H1 (cell line): ENCODE results near the gene TSGA10. TPM values are rescaled to one million over a fixed set of nuclear protein-coding genes. Genes with fewer than 3 reads are reported as not detected.

Experiments used
- CTCF ChIA-PET: fragments of 300-600 bp; sonication (Branson Sonifier 250); formaldehyde crosslinking; loops from one replicate; lab custom pipeline; 2021; ENCODE audit not compliant: partially characterized antibody; lab: Charles Lee
- POLR2A ChIA-PET: fragments of 300-600 bp; sonication (Branson Sonifier 250); formaldehyde crosslinking; loops from one replicate; lab custom pipeline; 2021; ENCODE audit warnings: inconsistent platforms; ENCODE audit not compliant: partially characterized antibody; lab: Charles Lee
- DNase-seq, 2 experiments: peaks; one replicate each; pipeline versions ENCODE4 v3.0.0 to v3.0.0-alpha.2; 2010 to 2022; ENCODE audit warnings: low spot score in 2 of 2, low read depth in 1 of 2, mixed read lengths in 1 of 2
- FAIRE-seq: peaks from 2 replicates; lab custom pipeline; 2011; peaks lifted over from hg19 to GRCh38; lab: Jason Lieb, UNC
- H2AFZ ChIP-seq: 2 replicates; pipeline ENCODE4 v1.8.1; 2012; ENCODE audit warnings: low read length, inconsistent platforms
- H2AK5ac ChIP-seq: 2 replicates; pipeline ENCODE4 v1.6.1; 2013; ENCODE audit warnings: low read depth, low read length
- H2BK120ac ChIP-seq: replicated peaks from 2 replicates; pipeline ENCODE3; 2013; ENCODE audit warnings: low read depth, low read length, inconsistent platforms
- H2BK12ac ChIP-seq: 2 replicates; pipeline ENCODE4 v1.6.1; 2013; ENCODE audit warnings: low read depth, low read length
- H2BK15ac ChIP-seq: 2 replicates; pipeline ENCODE4 v1.6.1; 2013; ENCODE audit warnings: low read length
- H2BK20ac ChIP-seq: 2 replicates; pipeline ENCODE4 v1.6.1; 2013; ENCODE audit warnings: low read length
- H2BK5ac ChIP-seq: 2 replicates; pipeline ENCODE4 v1.6.1; 2013; ENCODE audit warnings: low read depth, low read length
- H3K14ac ChIP-seq: 2 replicates; pipeline ENCODE4 v1.6.1; 2013; ENCODE audit warnings: inconsistent platforms; ENCODE audit not compliant: insufficient read length
- H3K18ac ChIP-seq: 2 replicates; pipeline ENCODE4 v1.6.1; 2013; ENCODE audit warnings: low read length; ENCODE audit errors: extremely low read depth
- H3K23ac ChIP-seq: 2 replicates; pipeline ENCODE4 v1.6.1; 2013; ENCODE audit warnings: inconsistent platforms; ENCODE audit not compliant: insufficient read length
- H3K23me2 ChIP-seq: 2 replicates; pipeline ENCODE4 v1.6.1; 2013; ENCODE audit warnings: low read depth, low read length
- H3K27ac ChIP-seq: 2 replicates; pipeline ENCODE4 v1.6.1; 2011; ENCODE audit warnings: low read depth, low read length, inconsistent platforms
- H3K27me3 ChIP-seq, 4 experiments: replicated peaks in 1 of 4; 1 replicate in 1 of 4; 2 replicates in 3 of 4; pipeline versions ENCODE4 v1.6.1 to v1.8.1; 2011 to 2013; ENCODE audit warnings: low read length in 3 of 4, mild to moderate bottlenecking in 3 of 4, inconsistent platforms in 2 of 4, mixed read lengths in 2 of 4, moderate library complexity in 1 of 4; ENCODE audit not compliant: control insufficient read depth in 3 of 4, insufficient read depth in 3 of 4; ENCODE audit errors: extremely low read depth in 1 of 4
- H3K36me3 ChIP-seq, 4 experiments: 2 replicates each; pipeline versions ENCODE4 v1.6.1 to v1.8.1; 2011 to 2013; ENCODE audit warnings: mild to moderate bottlenecking in 4 of 4, low read length in 3 of 4, moderate library complexity in 2 of 4, control low read depth in 1 of 4, inconsistent platforms in 1 of 4; ENCODE audit not compliant: insufficient read depth in 4 of 4, control insufficient read depth in 2 of 4
- H3K4ac ChIP-seq: replicated peaks from 2 replicates; pipeline ENCODE3; 2013; ENCODE audit warnings: low read length, low read depth, mixed read lengths, inconsistent platforms; ENCODE audit not compliant: insufficient read length
- H3K4me1 ChIP-seq, 4 experiments: replicated peaks in 1 of 4; 1 replicate in 1 of 4; 2 replicates in 3 of 4; pipeline versions ENCODE4 v1.6.1 to v1.8.1; 2011 to 2013; ENCODE audit warnings: low read length in 3 of 4, inconsistent platforms in 2 of 4, mixed read lengths in 1 of 4; ENCODE audit not compliant: insufficient read depth in 4 of 4, control insufficient read depth in 3 of 4
- H3K4me2 ChIP-seq, 2 experiments: 2 replicates each; pipeline versions ENCODE4 v1.6.1 to v1.8.1; 2011 to 2013; ENCODE audit warnings: low read depth in 2 of 2, low read length in 2 of 2, control low read depth in 1 of 2, inconsistent platforms in 1 of 2, mild to moderate bottlenecking in 1 of 2; ENCODE audit not compliant: insufficient read depth in 1 of 2
- H3K4me3 ChIP-seq, 4 experiments: fragments of 200-600, 300-600 bp in 1 of 4; sonication (generic), shearing (Covaris generic), sonication (Bioruptor Twin) in 1 of 4; 2 replicates each; pipeline versions ENCODE4 v1.5.1 to v1.8.1; 2011 to 2016; ENCODE audit warnings: low read length in 4 of 4, low read depth in 3 of 4, control low read depth in 2 of 4, inconsistent platforms in 2 of 4, mild to moderate bottlenecking in 2 of 4, mixed read lengths in 1 of 4, moderate library complexity in 1 of 4; ENCODE audit not compliant: insufficient read depth in 2 of 4; ENCODE audit errors: extremely low read depth in 1 of 4
- H3K56ac ChIP-seq: replicated peaks from 2 replicates; pipeline ENCODE3; 2013; ENCODE audit warnings: low read depth, mild to moderate bottlenecking, mixed read lengths, low read length, inconsistent platforms; ENCODE audit not compliant: insufficient read length
- H3K79me1 ChIP-seq: 2 replicates; pipeline ENCODE4 v1.6.1; 2013; ENCODE audit warnings: low read depth, low read length, control low read depth
- H3K79me2 ChIP-seq, 2 experiments: 2 replicates each; pipeline versions ENCODE4 v1.6.1 to v1.8.1; 2012 to 2013; ENCODE audit warnings: low read length in 2 of 2, mild to moderate bottlenecking in 2 of 2, inconsistent platforms in 1 of 2; ENCODE audit not compliant: insufficient read depth in 2 of 2, control insufficient read depth in 1 of 2
- H3K9ac ChIP-seq, 4 experiments: replicated peaks in 1 of 4; 1 replicate in 1 of 4; 2 replicates in 3 of 4; pipeline versions ENCODE4 v1.6.1 to v1.8.1; 2011 to 2013; ENCODE audit warnings: low read depth in 3 of 4, low read length in 3 of 4, control low read depth in 2 of 4, mild to moderate bottlenecking in 2 of 4, moderate library complexity in 2 of 4, inconsistent platforms in 1 of 4; ENCODE audit errors: extremely low read depth in 1 of 4
- H3K9me3 ChIP-seq, 2 experiments: 2 replicates each; pipeline versions ENCODE4 v1.6.1 to v1.8.1; 2012 to 2013; ENCODE audit warnings: mild to moderate bottlenecking in 2 of 2, moderate library complexity in 2 of 2, control low read depth in 1 of 2, inconsistent platforms in 1 of 2, low read depth in 1 of 2, low read length in 1 of 2, mixed read lengths in 1 of 2; ENCODE audit not compliant: insufficient read depth in 2 of 2
- H4K20me1 ChIP-seq, 2 experiments: replicated peaks in 1 of 2; 2 replicates each; pipeline versions ENCODE3 to v1.8.1; 2011 to 2013; ENCODE audit warnings: inconsistent platforms in 2 of 2, low read length in 2 of 2, mild to moderate bottlenecking in 1 of 2; ENCODE audit not compliant: insufficient read depth in 2 of 2, control insufficient read depth in 1 of 2
- H4K5ac ChIP-seq: 2 replicates; pipeline ENCODE4 v1.6.1; 2013; ENCODE audit warnings: low read length, low read depth, mixed read lengths, inconsistent platforms; ENCODE audit not compliant: insufficient read length
- H4K8ac ChIP-seq: 2 replicates; pipeline ENCODE4 v1.8.0; 2013; ENCODE audit warnings: mild to moderate bottlenecking, moderate library complexity, low read length, inconsistent platforms; ENCODE audit not compliant: insufficient read depth; ENCODE audit errors: extremely low read depth
- H4K91ac ChIP-seq: replicated peaks from 2 replicates; pipeline ENCODE3; 2013; ENCODE audit warnings: low read length, mixed read lengths, inconsistent platforms; ENCODE audit not compliant: insufficient read length
- CHD2 ChIP-seq: IDR thresholded peaks from 2 replicates; pipeline ENCODE4 v1.6.1; 2012; ENCODE audit warnings: low read length, improper control_type of control experiment
- EZH2 ChIP-seq: fragments of 200-600 bp; sonication (generic); IDR thresholded peaks from 2 replicates; pipeline ENCODE4 v1.7.1; 2012; ENCODE audit warnings: low read depth, mild to moderate bottlenecking, moderate library complexity, low read length, inconsistent platforms; ENCODE audit not compliant: severe bottlenecking
- JUN ChIP-seq: IDR thresholded peaks from 2 replicates; pipeline ENCODE4 v1.6.1; 2011; ENCODE audit warnings: low read depth, mild to moderate bottlenecking, improper control_type of control experiment, low read length
- MAFK ChIP-seq: IDR thresholded peaks from 2 replicates; pipeline ENCODE4 v1.6.1; 2012; ENCODE audit warnings: low read depth, mild to moderate bottlenecking, improper control_type of control experiment, low read length
- MAX ChIP-seq: IDR thresholded peaks from 2 replicates; pipeline ENCODE4 v1.6.1; 2012; ENCODE audit warnings: inconsistent platforms
- POU5F1 ChIP-seq: IDR thresholded peaks from 2 replicates; pipeline ENCODE4 v1.6.1; 2011; ENCODE audit warnings: low read depth, mild to moderate bottlenecking, low read length, moderate library complexity
- SAP30 ChIP-seq: fragments of 300-600 bp; sonication (generic); IDR thresholded peaks from 2 replicates; pipeline ENCODE4 v1.7.1; 2012; ENCODE audit warnings: low read length, moderate library complexity, mild to moderate bottlenecking, inconsistent platforms; ENCODE audit not compliant: insufficient read depth, insufficient replicate concordance
- SIN3A ChIP-seq, 2 experiments: IDR thresholded peaks in 1 of 2; conservative IDR thresholded peaks in 1 of 2; 2 replicates each; pipeline ENCODE4 v1.6.1; 2011 to 2012; ENCODE audit warnings: low read length in 2 of 2, improper control_type of control experiment in 1 of 2, low read depth in 1 of 2, mild to moderate bottlenecking in 1 of 2
- SP1 ChIP-seq: IDR thresholded peaks from 2 replicates; pipeline ENCODE4 v1.6.1; 2011; ENCODE audit warnings: low read depth, low read length
- SP2 ChIP-seq: IDR thresholded peaks from 2 replicates; pipeline ENCODE4 v1.6.1; 2012; ENCODE audit warnings: mild to moderate bottlenecking, low read length, inconsistent platforms
- SUZ12 ChIP-seq: fragments of 200-600 bp; sonication (generic); IDR thresholded peaks from 2 replicates; pipeline ENCODE4 v1.6.1; 2012; ENCODE audit warnings: mild to moderate bottlenecking, inconsistent platforms, low read length, moderate library complexity, mixed read lengths
- TAF7 ChIP-seq: optimal IDR thresholded peaks from 2 replicates; pipeline ENCODE3; 2011; ENCODE audit warnings: low read depth, mild to moderate bottlenecking, inconsistent platforms, low read length, moderate library complexity, borderline replicate concordance
- TCF12 ChIP-seq: IDR thresholded peaks from 2 replicates; pipeline ENCODE4 v1.6.1; 2011; ENCODE audit warnings: low read depth, mild to moderate bottlenecking, low read length
- ZNF274 ChIP-seq: IDR thresholded peaks from 2 replicates; pipeline ENCODE4 v1.7.0; 2012; ENCODE audit warnings: low read length, borderline replicate concordance; ENCODE audit errors: extremely low read depth
- WGBS, 2 experiments: shearing (Covaris generic) in 1 of 2; methylation state at CpG; one replicate each; pipeline versions ENCODE4 v1.1.6 to v1.1.7; 2013 to 2015; ENCODE audit warnings: low lambda C conversion rate in 2 of 2, mixed read lengths in 2 of 2, inconsistent platforms in 1 of 2, low coverage in 1 of 2, missing lambda C conversion rate in 1 of 2; ENCODE audit not compliant: insufficient replicate concordance in 2 of 2, insufficient coverage in 1 of 2, insufficient read length in 1 of 2; ENCODE audit errors: extremely low coverage in 1 of 2, missing lambda C conversion rate in 1 of 2; 5-methylcytosine and 5-hydroxymethylcytosine counted together
- polyA plus RNA-seq, 7 experiments: library from polyadenylated mRNA; depleted of rRNA in 3 of 7; stranded (reverse) in 5 of 7; unstranded in 2 of 7; fragments of >200 nt in 5 of 7; fragments of 200-250 nt in 2 of 7; gene quantifications; 1 replicate in 5 of 7; 2 replicates in 1 of 7; 4 replicates in 1 of 7; pipeline versions ENCODE4 v1.2.1 to v1.2.3, GENCODE V29; 2011 to 2013; ENCODE audit warnings: missing spikeins in 2 of 7, mixed read lengths in 2 of 7
- total RNA-seq: library from RNA; stranded (reverse); fragmentation: NEBNext Ultra II Directional; extraction: Animal tissue kit (Norgen Biotek cat#: 25700); gene quantifications from 2 replicates; pipeline ENCODE4 v1.2.1, GENCODE V29; 2021

The TSGA10 gene
- total and polyA plus RNA-seq, 2 of the 8 experiments (the other 6 are each of a cell fraction or from before 2014, with no cell fraction given), result 2.2 to 7.4 TPM

GRCh38 chr2:99032001-99032400, 122.7 kb downstream of the TSGA10 start:
- H3K14ac ChIP-seq, result no peak overlapping the region
- H2BK5ac ChIP-seq, result no peak overlapping the region
- no peak overlapping the region for H4K91ac ChIP-seq
- H3K4me3 ChIP-seq, result no peak overlapping the region
- no peaks in the 10 kb centered on the region for H3K36me3 ChIP-seq
- H4K8ac ChIP-seq, result no peak overlapping the region
- no peaks in the 10 kb centered on the region for H3K9me3 ChIP-seq
- H3K9ac ChIP-seq, result no peak overlapping the region
- H3K4me2 ChIP-seq, result no peak overlapping the region
- no peaks in the 10 kb centered on the region for H3K79me2 ChIP-seq
- H3K79me1 ChIP-seq, result no peaks in the 10 kb centered on the region
- POLR2A ChIA-PET, result interaction anchor here (1.2 kb wide), 1 partner anchor 12 kb away, joined by 3 read pairs; no protein-coding TSS in a partner anchor
- no peak overlapping the region for H4K5ac ChIP-seq
- no peak overlapping the region for H3K18ac ChIP-seq
- 85% methylated on average over 2 of the region's 2 CpGs; no CpG with 5 or more reads in 1 of the 2 experiments for WGBS, 2 experiments
- H3K4me1 ChIP-seq, result no peaks in the 10 kb centered on the region
- CTCF ChIA-PET, result interaction anchor here (1.4 kb wide), 1 partner anchor 20 kb away, joined by 3 read pairs; no protein-coding TSS in a partner anchor
- no peaks in the 10 kb centered on the region for H3K27me3 ChIP-seq
- no peak overlapping the region for H2AFZ ChIP-seq
- no peaks in the 10 kb centered on the region for H4K20me1 ChIP-seq
- no peak overlapping the region for H2BK20ac ChIP-seq
- no peak overlapping the region for H2BK120ac ChIP-seq
- H3K23me2 ChIP-seq, result no peaks in the 10 kb centered on the region
- no peak overlapping the region for H3K56ac ChIP-seq
- DNase-seq (no peak), FAIRE-seq (no peak)
- H2AK5ac ChIP-seq, result no peak overlapping the region
- H3K4ac ChIP-seq, result no peak overlapping the region
- no peak overlapping the region for H2BK12ac ChIP-seq
- H3K23ac ChIP-seq, result no peak overlapping the region
- no peak overlapping the region for H3K27ac ChIP-seq
- H2BK15ac ChIP-seq, result no peak overlapping the region
- TF ChIP-seq TAF7, result no peak
- no peak for TF ChIP-seq TCF12
- no peak for TF ChIP-seq CHD2
- no peak for TF ChIP-seq SUZ12
- no peak for TF ChIP-seq POU5F1
- TF ChIP-seq MAFK, result no peak
- no peak for TF ChIP-seq EZH2
- TF ChIP-seq ZNF274, result no peak
- TF ChIP-seq JUN, result no peak
- TF ChIP-seq MAX, result no peak
- TF ChIP-seq SP2, result no peak
- no peak for TF ChIP-seq SP1
- no peak for TF ChIP-seq SIN3A (conservative IDR thresholded peaks at IDR 0.05 in 1 of 2, IDR thresholded peaks at IDR 0.05 in 1 of 2; ENCODE audit: low read depth in 1 of 2, low read length in 2 of 2)
- no peak for TF ChIP-seq SAP30
